GM12892 (cell line): ENCODE results near the gene CST8.

Experiments used
- POLR2A ChIP-seq: IDR thresholded peaks from 2 replicates; pipeline ENCODE4 v1.6.1; 2011; ENCODE audit warnings: low read depth, low read length, control low read depth
- TAF1 ChIP-seq: IDR thresholded peaks from 2 replicates; pipeline ENCODE4 v1.6.1; 2011; ENCODE audit warnings: low read depth, mild to moderate bottlenecking, control low read depth, low read length, borderline replicate concordance

- no peak for TF ChIP-seq TAF1
- TF ChIP-seq POLR2A, result no peak
These were observed 46.1 kb downstream of the CST8 start for GRCh38 chr20:23537030-23537429.
